ENCODE data around the gene DNAJB7.
"Not testable (repeated sequence)": the region's sequence is repeated elsewhere in the genome, so short reads cannot be mapped to it uniquely, and the experiment has no call there.

DNAJB7 gene

DNA sequence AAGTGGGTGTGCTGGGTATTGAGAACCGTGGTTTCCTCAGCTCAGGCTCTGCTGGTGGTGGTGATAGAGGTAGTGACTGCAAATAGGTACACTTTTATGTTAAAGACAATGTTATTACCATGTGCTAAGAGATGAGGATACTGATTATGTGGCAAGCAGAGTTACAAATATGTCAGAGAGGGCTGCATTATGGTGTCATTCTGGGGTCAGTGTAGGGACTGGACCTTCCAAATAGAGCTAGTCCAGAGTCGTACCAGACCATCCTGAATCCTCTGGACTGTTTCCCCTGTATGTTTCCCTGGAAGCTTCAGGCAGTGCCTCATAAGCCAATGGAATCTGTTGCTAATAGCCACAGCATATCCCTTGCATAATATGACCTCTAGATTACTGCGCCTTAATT lies at the start of gene DNAJB7:
TSS of gene DNAJB7 (minus strand) at position 101 of the 400 bp plus-strand sequence. CDS start 119 bp downstream, outside the sequence.
- DNase-seq (ENCODE audit: insufficient read length, low spot score) (no peak), FAIRE-seq (no peak)

GRCh38 chr22:40908895-40909294 lies 47.0 kb upstream of the DNAJB7 start:
- FAIRE-seq (no peak), DNase-seq (ENCODE audit: insufficient read length, low spot score) (no peak)

DNA sequence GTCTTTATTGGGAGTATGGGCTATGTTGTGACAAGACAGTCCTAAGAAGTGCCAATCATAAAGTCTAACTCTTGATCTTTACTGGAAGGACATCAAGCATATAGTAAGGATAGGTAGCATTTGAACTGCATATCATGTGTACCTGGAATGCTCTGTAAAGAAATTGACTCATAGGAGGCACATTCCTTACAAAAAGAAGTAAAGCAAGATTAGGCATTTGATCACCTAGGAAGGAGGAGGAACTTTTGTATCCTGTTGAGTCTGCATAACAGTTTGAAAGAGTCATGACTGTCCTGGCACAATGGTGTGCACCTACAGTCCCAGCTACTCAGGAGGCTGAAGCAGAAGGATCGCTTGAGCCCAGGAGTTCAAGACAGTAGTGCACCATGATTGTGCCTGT lies 42.2 kb upstream of the DNAJB7 start:
- FAIRE-seq = peak; percentile 9

DNA sequence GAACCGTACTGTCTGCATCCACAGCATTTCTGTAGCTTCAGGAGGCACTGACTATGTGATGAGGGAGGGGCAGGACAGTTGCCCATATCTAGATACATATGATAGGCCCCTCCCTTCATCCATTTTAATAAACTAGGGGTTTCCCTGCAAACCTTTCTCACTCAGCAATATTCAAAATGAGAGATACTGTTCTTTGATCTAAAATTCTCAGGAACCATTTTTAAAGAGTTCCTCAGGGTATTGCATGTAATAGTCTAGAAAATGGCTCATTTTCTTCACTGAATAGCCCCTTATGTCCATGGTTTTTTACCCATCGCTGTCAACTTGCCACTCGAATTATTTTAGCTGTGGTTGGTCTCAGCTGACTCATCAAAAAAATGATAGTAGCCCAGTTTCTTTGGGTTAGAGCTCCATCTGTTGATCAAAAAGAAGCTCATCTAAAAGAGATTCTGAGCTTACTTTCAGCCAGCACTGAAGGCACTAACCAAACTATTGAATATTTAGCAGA lies 37.0 kb upstream of the DNAJB7 start:
- FAIRE-seq (no peak), DNase-seq (ENCODE audit: insufficient read length, low spot score) (peak; percentile 61)

More for the DNA sequence above, 42.2 kb upstream of the DNAJB7 start:
- no peak for DNase-seq (ENCODE audit: insufficient read length, low spot score)

- FAIRE-seq = no peak
- DNase-seq (ENCODE audit: insufficient read length, low spot score) = no peak
Measured at GRCh38 chr22:40894417-40894816, 32.5 kb upstream of the DNAJB7 start.

DNA sequence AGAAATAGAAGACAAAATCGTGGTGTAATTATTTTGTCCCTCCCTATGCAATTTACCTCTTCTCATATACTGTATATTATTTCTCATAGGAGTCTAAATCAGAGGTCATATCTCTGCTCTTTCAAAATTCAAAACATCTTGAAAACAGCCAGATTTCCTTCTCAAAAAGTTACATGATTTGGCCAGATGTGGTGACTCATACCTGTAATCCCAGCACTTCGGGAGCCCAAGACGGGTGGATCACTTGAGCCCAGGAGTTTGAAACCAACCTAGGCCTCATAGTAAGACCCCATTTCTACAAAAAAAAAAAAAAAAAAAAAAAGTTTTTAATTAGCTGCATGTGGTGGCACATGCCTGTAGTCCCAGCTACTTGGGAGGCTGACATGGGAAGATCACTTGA lies 29.0 kb upstream of the DNAJB7 start:
- DNase-seq (ENCODE audit: insufficient read length, low spot score) (no peak), FAIRE-seq (no peak)

- FAIRE-seq (no peak), DNase-seq (ENCODE audit: insufficient read length, low spot score) (no peak)
Measured at GRCh38 chr22:40889116-40889515, 27.2 kb upstream of the DNAJB7 start.

- no peak for DNase-seq (ENCODE audit: insufficient read length, low spot score)
- no peak for FAIRE-seq
Measured at GRCh38 chr22:40878922-40879321, 17.0 kb upstream of the DNAJB7 start.

GRCh38 chr22:40877488-40877887 lies 15.6 kb upstream of the DNAJB7 start:
- DNase-seq (ENCODE audit: insufficient read length, low spot score) = no peak
- FAIRE-seq = no peak

DNA sequence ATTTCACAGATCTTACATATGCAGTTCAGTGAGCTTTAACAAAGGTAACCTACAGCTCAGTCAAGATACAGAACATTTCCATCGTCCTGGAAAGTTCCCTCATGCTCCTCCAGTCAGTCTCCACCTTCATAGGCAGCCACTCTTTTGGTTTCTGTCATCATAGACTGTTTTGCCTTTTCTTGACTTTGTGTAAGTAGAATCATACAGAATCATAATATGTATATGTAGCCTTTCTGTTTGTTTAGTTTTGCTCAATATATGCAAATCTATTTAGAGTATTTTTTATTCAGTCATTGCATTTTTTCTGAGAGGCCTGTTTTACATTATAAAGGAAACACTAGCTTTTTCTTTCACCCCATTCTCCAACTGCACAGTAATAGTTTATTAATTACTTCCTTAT lies 15.0 kb upstream of the DNAJB7 start:
- FAIRE-seq = no peak

DNA sequence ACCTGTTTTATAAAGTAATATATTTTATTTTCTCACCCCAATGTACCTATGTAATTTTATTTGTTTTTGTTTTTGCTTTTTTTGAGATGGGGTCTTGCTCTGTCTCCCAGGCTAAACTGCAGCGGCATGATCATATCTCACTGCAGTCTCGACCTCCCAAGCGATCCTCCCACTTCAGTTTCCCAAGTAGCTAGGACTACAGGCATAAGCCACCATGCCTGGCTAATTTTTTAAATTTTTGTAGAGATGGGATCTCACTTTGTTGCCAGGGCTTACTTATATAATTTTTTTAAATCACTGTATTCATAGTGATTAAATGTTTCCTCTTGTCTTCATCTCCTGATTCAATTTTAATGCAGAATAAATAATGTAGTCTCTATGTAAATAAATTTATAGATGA lies 13.2 kb upstream of the DNAJB7 start:
- FAIRE-seq = no peak
- no peak for DNase-seq (ENCODE audit: insufficient read length, low spot score)

More for the DNA sequence above, 15.0 kb upstream of the DNAJB7 start:
- DNase-seq (ENCODE audit: insufficient read length, low spot score) = no peak

DNA sequence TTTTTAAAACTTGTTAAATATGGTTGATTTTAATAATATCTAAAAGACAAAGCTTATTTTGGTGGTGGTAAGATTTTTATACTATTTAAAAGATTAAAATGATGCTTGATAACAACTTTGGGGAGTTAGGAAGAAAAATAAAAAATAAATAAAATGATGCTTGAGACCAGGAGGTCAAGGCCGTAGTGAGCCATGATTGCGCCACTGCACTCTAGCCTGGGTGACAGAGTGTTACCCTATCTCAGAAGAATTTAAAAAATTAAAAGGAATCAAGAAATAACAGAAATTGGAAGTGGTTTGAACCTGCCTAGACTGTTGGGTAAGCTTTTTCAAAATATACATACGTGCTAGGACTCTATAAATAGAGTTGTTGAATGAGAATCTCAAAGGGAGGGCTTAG lies 12.1 kb upstream of the DNAJB7 start:
- DNase-seq (ENCODE audit: insufficient read length, low spot score) (no peak), FAIRE-seq (no peak)

- DNase-seq (ENCODE audit: insufficient read length, low spot score); FAIRE-seq: not testable (repeated sequence)
Measured at GRCh38 chr22:40868379-40868778, 6.5 kb upstream of the DNAJB7 start.

DNA sequence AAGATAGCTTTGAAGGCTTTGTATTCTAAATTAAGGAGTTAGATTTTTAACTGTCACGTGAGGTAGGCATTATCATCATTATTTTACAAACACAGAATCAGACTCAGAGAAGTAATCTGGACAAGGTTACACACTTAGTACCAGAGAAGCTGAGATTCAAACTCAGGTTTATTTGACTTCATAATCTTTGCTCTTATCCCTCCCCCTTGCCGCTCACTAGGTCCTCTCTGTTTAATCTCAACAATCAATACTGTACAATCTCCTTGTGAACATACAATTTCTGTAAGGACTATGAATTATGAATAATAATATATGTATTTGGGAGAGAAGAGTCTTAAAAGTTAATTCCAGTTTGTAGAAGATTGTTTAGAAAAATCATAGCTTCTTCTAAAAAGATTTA lies 5.2 kb upstream of the DNAJB7 start:
- DNase-seq (ENCODE audit: insufficient read length, low spot score) = no peak
- FAIRE-seq = no peak

GRCh38 chr22:40862537-40862936 lies 624 bp upstream of the DNAJB7 start:
- FAIRE-seq = no peak
- no peak for DNase-seq (ENCODE audit: insufficient read length, low spot score)

DNA sequence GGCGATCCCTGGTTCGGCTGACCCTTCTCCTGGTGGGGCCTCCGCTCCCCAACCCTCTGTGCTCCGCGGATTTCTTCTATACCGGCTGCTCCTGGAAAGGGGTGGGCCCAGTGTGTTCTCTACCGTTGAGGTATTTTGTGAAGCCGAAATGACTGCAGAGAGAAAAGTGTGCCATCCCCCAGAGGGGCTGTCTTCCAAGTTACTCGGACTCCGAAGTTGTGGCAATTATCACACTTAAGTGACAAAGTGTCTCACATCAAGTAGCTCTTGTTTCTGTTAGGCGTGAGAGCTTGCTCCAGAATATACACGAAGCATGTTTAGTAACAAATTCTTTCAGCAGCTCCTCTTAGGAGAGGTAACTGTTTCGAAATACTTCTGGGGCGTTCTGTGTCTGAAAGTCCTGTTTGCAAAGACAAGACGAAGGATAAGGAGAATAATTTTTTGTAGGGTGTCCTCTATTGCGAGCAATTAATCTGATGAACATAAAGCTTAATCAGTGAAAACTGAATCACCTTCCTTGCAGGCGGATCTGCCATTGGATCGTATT lies 4.5 kb downstream of the DNAJB7 start:
- FAIRE-seq (no peak), DNase-seq (ENCODE audit: insufficient read length, low spot score) (no peak)

GRCh38 chr22:40856513-40857308 lies 5.2 kb downstream of the DNAJB7 start, which contains the start of the genes ST13 and XPNPEP3:
Gene ST13, minus strand, starts transcription at chr22:40856639. Its CDS starts 99 bp downstream, at chr22:40856540.
Gene XPNPEP3, plus strand, starts transcription at chr22:40857148. Its CDS starts 34 bp downstream, at chr22:40857182.
- DNase-seq (ENCODE audit: insufficient read length, low spot score) (peak; percentile 83), FAIRE-seq (peak; percentile 79)

- FAIRE-seq = no peak
- DNase-seq (ENCODE audit: insufficient read length, low spot score) = peak; percentile 10
Measured at GRCh38 chr22:40855979-40856512, 5.9 kb downstream of the DNAJB7 start.

DNA sequence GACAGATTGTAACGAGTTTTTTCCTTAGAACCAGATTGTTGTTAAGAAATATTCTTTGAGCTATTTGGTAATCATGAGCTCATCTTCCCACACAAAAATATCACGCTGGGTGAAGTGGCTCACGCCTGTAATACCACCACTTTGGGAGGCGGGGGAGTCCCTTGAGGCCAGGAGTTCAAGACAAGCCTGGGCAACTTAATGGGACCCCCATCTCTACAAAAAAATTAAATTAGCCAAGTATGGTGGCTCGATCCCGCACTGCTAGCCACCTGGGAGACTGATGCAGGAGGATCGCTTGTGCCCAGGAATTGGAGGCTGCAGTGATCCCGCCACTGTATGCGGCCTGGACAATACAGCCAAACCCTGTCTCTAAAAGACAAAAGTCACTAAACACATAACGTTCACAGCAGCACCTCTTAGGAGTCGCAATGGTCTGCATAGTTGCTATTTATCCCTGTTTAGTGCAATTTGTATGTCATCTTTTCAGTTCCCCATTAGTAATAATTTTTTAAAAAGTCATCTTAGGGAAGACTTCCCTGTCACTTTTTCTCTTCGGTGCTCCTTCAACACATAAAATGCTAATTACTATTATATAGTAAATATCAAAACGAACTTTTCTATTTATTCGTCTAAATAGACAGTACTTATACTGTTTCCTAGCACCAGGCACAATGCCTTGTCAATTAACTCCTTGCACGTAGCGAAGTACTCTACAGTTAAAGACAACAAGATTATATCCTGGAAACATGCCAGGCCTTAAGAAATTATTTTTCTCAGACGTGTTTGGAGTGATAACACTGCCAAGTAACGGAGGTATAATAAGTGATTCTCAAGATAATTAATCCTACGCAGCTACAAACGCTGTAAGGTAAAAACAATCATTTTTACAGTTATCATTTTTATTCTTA lies 6.6 kb downstream of the DNAJB7 start:
- no peak for DNase-seq (ENCODE audit: insufficient read length, low spot score)
- no peak for FAIRE-seq

DNA sequence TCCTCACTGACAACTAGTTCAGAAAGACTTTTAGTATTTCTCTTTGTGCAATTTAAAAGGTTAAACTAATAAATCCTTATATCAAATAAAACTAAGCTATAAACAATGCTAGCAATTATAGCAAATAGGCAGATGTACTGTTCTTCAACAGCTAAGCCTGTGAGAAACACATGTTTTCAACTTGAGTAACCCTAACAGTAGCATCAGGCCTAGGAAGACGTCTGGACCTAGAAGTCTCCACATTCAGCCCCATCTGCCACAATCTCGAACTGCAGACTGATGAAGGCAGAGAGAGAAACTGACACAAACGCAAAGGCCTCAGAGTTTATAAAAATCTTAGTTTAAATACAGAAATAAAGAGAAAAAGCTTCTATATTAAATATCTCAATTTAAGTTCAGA lies 8.0 kb downstream of the DNAJB7 start:
- FAIRE-seq (no peak), DNase-seq (ENCODE audit: insufficient read length, low spot score) (no peak)

DNA sequence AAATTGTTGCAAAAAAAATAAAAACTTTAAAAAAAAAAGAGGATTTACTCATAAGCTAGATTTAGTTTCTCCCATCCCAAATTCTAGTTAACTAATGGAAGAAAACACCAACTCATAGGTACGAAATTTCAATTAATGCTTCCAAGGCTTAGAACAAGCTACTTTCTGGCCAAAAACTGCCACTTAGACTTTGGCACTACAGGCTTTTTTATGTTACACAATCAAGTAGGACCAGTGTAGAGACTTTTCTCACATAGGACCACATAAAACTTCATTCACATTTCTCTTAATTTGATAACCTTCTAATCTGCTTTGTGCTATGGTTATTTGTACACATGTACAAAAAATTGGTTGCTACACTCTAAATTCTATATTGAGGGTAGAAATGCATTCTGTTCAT lies 8.6 kb downstream of the DNAJB7 start:
- DNase-seq (ENCODE audit: insufficient read length, low spot score) (no peak), FAIRE-seq (no peak)
